NCI-H526 treated with DMSO at 0.1 percent for 48 hours (cell line): ENCODE measurements around the gene FA2H.
A peak's percentile ranks its signal among the peaks of the same experiment; 100 is the strongest.

Experiments
- DNase-seq: peaks from one replicate; lab custom pipeline; 2025; lab: John Stamatoyannopoulos, UW

FA2H gene

GRCh38 chr16:74744566-74744965, 30.1 kb downstream of the FA2H start:
- DNase-seq: no peak

- DNase-seq: peak; percentile 14
Measured at GRCh38 chr16:74743668-74744299, 30.8 kb downstream of the FA2H start.

- DNase-seq: no peak
Measured at GRCh38 chr16:74743045-74743667, 31.5 kb downstream of the FA2H start.

- DNase-seq: no peak
Measured at GRCh38 chr16:74742051-74742481, 32.6 kb downstream of the FA2H start.

- DNase-seq: no peak
Measured at GRCh38 chr16:74740795-74741304, 33.8 kb downstream of the FA2H start.

- DNase-seq: no peak
Measured at GRCh38 chr16:74739275-74739674, 35.3 kb downstream of the FA2H start.

- DNase-seq: no peak
Measured at GRCh38 chr16:74738816-74739215, 35.8 kb downstream of the FA2H start.

- no peak for DNase-seq
Measured at GRCh38 chr16:74738113-74738541, 36.5 kb downstream of the FA2H start.

- DNase-seq: no peak
Measured at GRCh38 chr16:74737521-74737920, 37.1 kb downstream of the FA2H start.

- no peak for DNase-seq
Measured at GRCh38 chr16:74736531-74737157, 38.0 kb downstream of the FA2H start.

- DNase-seq: no peak
Measured at GRCh38 chr16:74735554-74735953, 39.1 kb downstream of the FA2H start.

GRCh38 chr16:74735162-74735452, 39.5 kb downstream of the FA2H start:
- DNase-seq: no peak

- DNase-seq: no peak
Measured at GRCh38 chr16:74734361-74735161, 40.1 kb downstream of the FA2H start.

GRCh38 chr16:74732707-74733350, 41.8 kb downstream of the FA2H start:
- DNase-seq: no peak

- DNase-seq: no peak
Measured at GRCh38 chr16:74731853-74732477, 42.7 kb downstream of the FA2H start.

GRCh38 chr16:74729783-74730683, 44.6 kb downstream of the FA2H start:
- DNase-seq: no peak

GRCh38 chr16:74727903-74728302, 46.7 kb downstream of the FA2H start:
- DNase-seq: no peak

- no peak for DNase-seq
Measured at GRCh38 chr16:74726716-74727115, 47.9 kb downstream of the FA2H start.

GRCh38 chr16:74725651-74726455, 48.8 kb downstream of the FA2H start:
- DNase-seq: no peak
